ENCODE results near the gene ASB15. TPM values are rescaled to one million over a fixed set of nuclear protein-coding genes. Genes with fewer than 3 reads are reported as not detected.
A peak's percentile ranks its signal among the peaks of the same experiment; 100 is the strongest.

The ASB15 gene
- total RNA-seq, 2 experiments from 2014 or later: not detected

- POLR2A ChIA-PET: no interaction called here
- CTCF ChIA-PET: interaction anchor here (1.0 kb wide), 1 partner anchor 16 kb away, joined by 3 read pairs; no protein-coding TSS in a partner anchor
- Mint-ChIP-seq H3K27ac (no peak overlapping the region), H3K27me3 (peaks cover 9% of the 10 kb centered on the region), H3K4me1 (no peaks in the 10 kb centered on the region), H3K9me3 (no peaks in the 10 kb centered on the region), H3K4me3 (no peak overlapping the region), H3K36me3 (ENCODE audit: low read depth) (no peaks in the 10 kb centered on the region)
- DNase-seq: no peak
Measured at GRCh38 chr7:123607423-123607975, 5.9 kb downstream of the ASB15 start.

DNA sequence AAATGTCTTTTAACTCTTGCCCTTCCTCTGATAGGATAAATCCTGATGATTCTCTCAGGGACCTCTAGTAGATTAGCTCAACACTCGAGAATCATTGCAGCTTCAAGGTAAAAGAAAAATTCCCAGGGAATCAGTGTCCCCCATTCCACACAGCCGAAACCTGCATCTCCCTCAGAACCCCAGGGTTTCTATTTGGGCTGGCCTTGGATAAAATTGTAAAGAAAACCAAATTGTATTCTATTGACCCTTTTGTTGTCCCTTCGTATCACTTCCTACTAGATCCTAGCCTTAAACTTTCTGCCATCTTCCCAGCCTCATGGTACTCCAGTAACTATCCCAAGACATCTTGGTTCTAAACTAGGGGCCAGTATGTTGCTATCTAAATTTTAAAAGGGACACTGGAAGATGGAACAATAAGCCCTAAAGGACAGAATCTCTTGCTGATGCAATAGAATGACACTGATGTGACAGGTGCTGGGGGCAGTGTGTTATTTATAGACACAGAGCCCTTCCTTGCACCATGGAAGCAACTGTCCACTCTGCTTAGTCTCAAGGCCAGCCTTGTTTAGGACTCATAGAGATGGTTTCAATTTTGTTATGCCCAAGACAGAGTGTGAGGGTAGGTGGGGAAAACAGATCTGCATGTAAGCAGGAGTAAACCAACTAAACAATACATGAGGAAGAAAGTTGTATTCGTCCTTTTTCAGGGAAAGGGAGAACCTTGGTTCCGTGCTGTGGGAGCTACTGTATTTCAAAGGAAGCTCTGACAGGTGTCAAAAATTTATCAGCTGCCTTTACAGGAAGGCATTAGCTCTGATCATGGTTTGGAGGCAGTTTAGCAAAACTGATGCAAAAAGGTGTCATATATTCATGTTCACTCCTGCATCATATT is 7.6 kb downstream of the ASB15 start:
- H3K4me1 Mint-ChIP-seq: no peaks in the 10 kb centered on the region
- H3K4me3 Mint-ChIP-seq: no peak overlapping the region
- H3K27me3 Mint-ChIP-seq: peaks cover 11% of the 10 kb centered on the region
- H3K27ac Mint-ChIP-seq: no peak overlapping the region
- ChIA-PET CTCF (interaction anchor here (1.0 kb wide), 1 partner anchor 15 kb away, joined by 4 read pairs; no protein-coding TSS in a partner anchor), POLR2A (no interaction called here)
- no peaks in the 10 kb centered on the region for H3K9me3 Mint-ChIP-seq
- DNase-seq: no peak
- H3K36me3 Mint-ChIP-seq (ENCODE audit: low read depth): no peaks in the 10 kb centered on the region

GRCh38 chr7:123609883-123610239 is 8.2 kb downstream of the ASB15 start:
- Mint-ChIP-seq H3K27me3 (peaks cover 11% of the 10 kb centered on the region), H3K36me3 (ENCODE audit: low read depth) (no peaks in the 10 kb centered on the region), H3K4me3 (no peak overlapping the region), H3K27ac (no peak overlapping the region), H3K9me3 (no peaks in the 10 kb centered on the region), H3K4me1 (no peaks in the 10 kb centered on the region)
- ChIA-PET CTCF (interaction anchor here (1.0 kb wide), 1 partner anchor 14 kb away, joined by 4 read pairs; no protein-coding TSS in a partner anchor), POLR2A (no interaction called here)
- DNase-seq: no peak

DNA sequence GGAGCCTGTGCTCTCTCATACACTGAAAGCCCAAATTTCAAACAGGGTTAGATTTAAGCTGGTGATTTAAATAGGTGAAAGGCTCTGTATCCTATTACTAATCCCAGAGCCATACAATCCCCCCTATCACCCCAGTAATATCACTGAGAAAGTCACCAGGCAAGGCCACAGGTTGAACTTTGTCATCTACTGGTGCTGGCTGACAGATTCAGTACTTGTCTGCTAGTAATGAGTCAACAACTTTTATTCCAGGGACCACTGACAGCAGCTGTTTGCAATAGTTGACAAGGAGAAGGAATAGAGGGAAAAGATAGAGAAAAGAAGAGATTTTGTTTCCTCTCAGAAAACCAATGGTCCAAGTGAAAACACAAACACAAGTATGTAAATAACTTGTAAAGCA is 10.4 kb downstream of the ASB15 start:
- no peaks in the 10 kb centered on the region for H3K36me3 Mint-ChIP-seq (ENCODE audit: low read depth)
- peaks cover 10% of the 10 kb centered on the region for H3K27me3 Mint-ChIP-seq
- ChIA-PET POLR2A (no interaction called here), CTCF (interaction anchor here (0.8 kb wide), 1 partner anchor 12 kb away, joined by 3 read pairs; no protein-coding TSS in a partner anchor)
- H3K4me3 Mint-ChIP-seq: no peak overlapping the region
- no peak for DNase-seq
- no peak overlapping the region for H3K27ac Mint-ChIP-seq
- no peaks in the 10 kb centered on the region for H3K9me3 Mint-ChIP-seq
- H3K4me1 Mint-ChIP-seq: no peaks in the 10 kb centered on the region

DNA sequence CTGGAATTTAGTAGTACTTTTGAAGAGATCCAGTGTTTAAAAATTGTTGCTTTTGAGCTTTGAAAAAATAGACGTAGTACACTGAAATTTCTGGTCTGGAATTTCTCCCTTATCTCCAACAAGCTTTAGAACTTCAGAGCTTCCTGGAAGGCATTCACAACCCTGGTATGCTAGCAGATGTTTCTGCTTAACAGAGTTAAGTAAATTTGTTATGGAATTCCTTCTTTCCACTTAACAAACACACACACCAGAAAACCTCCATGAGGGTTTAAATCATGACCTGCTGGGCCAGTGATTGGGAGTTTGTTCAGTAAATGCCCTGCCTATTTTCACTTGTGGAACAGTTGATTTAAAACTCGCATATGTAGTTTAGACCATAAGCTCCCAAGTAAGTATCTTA is 13.7 kb downstream of the ASB15 start:
- POLR2A ChIA-PET: no interaction called here
- no peak overlapping the region for H3K4me3 Mint-ChIP-seq
- no peak for DNase-seq
- H3K4me1 Mint-ChIP-seq: no peaks in the 10 kb centered on the region
- no peaks in the 10 kb centered on the region for H3K36me3 Mint-ChIP-seq (ENCODE audit: low read depth)
- peaks cover 6% of the 10 kb centered on the region for H3K27me3 Mint-ChIP-seq
- H3K9me3 Mint-ChIP-seq: no peaks in the 10 kb centered on the region
- CTCF ChIA-PET: interaction anchor here (2.9 kb wide), 1 partner anchor 9 kb away, joined by 12 read pairs; no protein-coding TSS in a partner anchor
- H3K27ac Mint-ChIP-seq: no peak overlapping the region

- Mint-ChIP-seq H3K4me3 (no peak overlapping the region), H3K4me1 (no peaks in the 10 kb centered on the region), H3K27me3 (peaks cover 6% of the 10 kb centered on the region), H3K9me3 (no peaks in the 10 kb centered on the region), H3K36me3 (ENCODE audit: low read depth) (no peaks in the 10 kb centered on the region), H3K27ac (no peak overlapping the region)
- ChIA-PET CTCF (interaction anchor here (2.9 kb wide), 1 partner anchor 9 kb away, joined by 12 read pairs; no protein-coding TSS in a partner anchor), POLR2A (no interaction called here)
- no peak for DNase-seq
Measured at GRCh38 chr7:123616223-123616622, 14.6 kb downstream of the ASB15 start.

- Mint-ChIP-seq H3K27me3 (peaks cover 3% of the 10 kb centered on the region), H3K9me3 (no peaks in the 10 kb centered on the region), H3K36me3 (ENCODE audit: low read depth) (no peaks in the 10 kb centered on the region), H3K27ac (no peak overlapping the region), H3K4me1 (no peaks in the 10 kb centered on the region), H3K4me3 (no peak overlapping the region)
- ChIA-PET CTCF (no interaction called here), POLR2A (no interaction called here)
- no peak for DNase-seq
Measured at GRCh38 chr7:123621707-123622106, 20.1 kb downstream of the ASB15 start.

GRCh38 chr7:123622660-123623386 is 21.2 kb downstream of the ASB15 start:
- CTCF ChIA-PET: interaction anchor here (2.0 to 2.1 kb wide), 2 partner anchors 242 to 249 kb away, joined by 5 to 14 read pairs; no protein-coding TSS in a partner anchor
- no peak overlapping the region for H3K27ac Mint-ChIP-seq
- POLR2A ChIA-PET: no interaction called here
- no peaks in the 10 kb centered on the region for H3K9me3 Mint-ChIP-seq
- H3K4me1 Mint-ChIP-seq: no peaks in the 10 kb centered on the region
- DNase-seq: no peak
- peaks cover 2% of the 10 kb centered on the region for H3K27me3 Mint-ChIP-seq
- no peak overlapping the region for H3K4me3 Mint-ChIP-seq
- no peaks in the 10 kb centered on the region for H3K36me3 Mint-ChIP-seq (ENCODE audit: low read depth)

- POLR2A ChIA-PET: no interaction called here
- H3K4me1 Mint-ChIP-seq: no peaks in the 10 kb centered on the region
- H3K36me3 Mint-ChIP-seq (ENCODE audit: low read depth): no peaks in the 10 kb centered on the region
- CTCF ChIA-PET: interaction anchor here (0.7 to 3.0 kb wide), 21 partner anchors 9 to 267 kb away, joined by 3 to 14 read pairs (median 3); partner anchors contain the start of gene NDUFA5
- H3K27ac Mint-ChIP-seq: no peak overlapping the region
- H3K27me3 Mint-ChIP-seq: peaks cover 5% of the 10 kb centered on the region
- peak; percentile 73 for DNase-seq
- H3K9me3 Mint-ChIP-seq: no peaks in the 10 kb centered on the region
- no peak overlapping the region for H3K4me3 Mint-ChIP-seq
Measured at GRCh38 chr7:123624527-123625183, 23.0 kb downstream of the ASB15 start.

- ChIA-PET POLR2A (no interaction called here), CTCF (interaction anchor here (0.9 to 3.0 kb wide), 8 partner anchors 10 to 252 kb away, joined by 3 to 12 read pairs (median 3); partner anchors contain the start of gene NDUFA5)
- Mint-ChIP-seq H3K27me3 (peaks cover 5% of the 10 kb centered on the region), H3K27ac (no peak overlapping the region), H3K4me3 (no peak overlapping the region), H3K4me1 (no peaks in the 10 kb centered on the region), H3K9me3 (no peaks in the 10 kb centered on the region), H3K36me3 (ENCODE audit: low read depth) (no peaks in the 10 kb centered on the region)
- no peak for DNase-seq
Measured at GRCh38 chr7:123625254-123625653, 23.6 kb downstream of the ASB15 start.

GRCh38 chr7:123627851-123628250 is 26.2 kb downstream of the ASB15 start:
- CTCF ChIA-PET: no interaction called here
- H3K36me3 Mint-ChIP-seq (ENCODE audit: low read depth): no peaks in the 10 kb centered on the region
- H3K4me3 Mint-ChIP-seq: no peak overlapping the region
- no peaks in the 10 kb centered on the region for H3K9me3 Mint-ChIP-seq
- POLR2A ChIA-PET: no interaction called here
- H3K4me1 Mint-ChIP-seq: no peaks in the 10 kb centered on the region
- no peak overlapping the region for H3K27ac Mint-ChIP-seq
- peaks cover 5% of the 10 kb centered on the region for H3K27me3 Mint-ChIP-seq
- no peak for DNase-seq

DNA sequence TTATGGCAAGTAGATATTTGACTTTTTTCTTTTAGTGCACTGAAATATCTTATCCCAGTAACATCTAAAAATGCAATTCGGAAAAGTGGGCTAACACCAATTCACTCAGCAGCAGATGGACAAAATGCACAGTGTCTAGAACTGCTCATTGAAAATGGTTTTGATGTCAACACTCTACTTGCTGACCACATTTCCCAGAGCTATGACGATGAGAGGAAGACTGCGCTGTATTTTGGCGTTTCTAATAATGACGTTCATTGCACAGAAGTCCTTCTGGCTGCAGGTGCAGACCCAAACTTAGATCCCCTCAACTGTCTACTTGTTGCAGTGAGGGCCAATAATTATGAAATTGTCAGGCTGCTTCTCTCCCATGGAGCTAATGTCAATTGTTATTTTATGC is 27.2 kb downstream of the ASB15 start:
- DNase-seq: no peak
- Mint-ChIP-seq H3K4me1 (no peaks in the 10 kb centered on the region), H3K36me3 (ENCODE audit: low read depth) (no peaks in the 10 kb centered on the region), H3K4me3 (no peak overlapping the region), H3K27me3 (peaks cover 7% of the 10 kb centered on the region), H3K27ac (no peak overlapping the region), H3K9me3 (no peaks in the 10 kb centered on the region)
- ChIA-PET CTCF (no interaction called here), POLR2A (no interaction called here)

- ChIA-PET CTCF (no interaction called here), POLR2A (no interaction called here)
- Mint-ChIP-seq H3K36me3 (ENCODE audit: low read depth) (no peaks in the 10 kb centered on the region), H3K27ac (no peak overlapping the region), H3K27me3 (peaks cover 7% of the 10 kb centered on the region), H3K9me3 (no peaks in the 10 kb centered on the region), H3K4me3 (no peak overlapping the region), H3K4me1 (no peaks in the 10 kb centered on the region)
- no peak for DNase-seq
Measured at GRCh38 chr7:123629281-123629680, 27.7 kb downstream of the ASB15 start.

Measured in activated CD4-positive, alpha-beta memory T cell treated with anti-CD3 and anti-CD28 coated beads, Interleukin-2, amount 10 ng/mL, durations not matched to agents 7 days and 5 days (primary cell).